Liver (tissue), 9 donors: ENCODE results near the gene CHN1. TPM values are rescaled to one million over a fixed set of nuclear protein-coding genes. Genes with fewer than 3 reads are reported as not detected.

Experiments used
- DNase-seq: peaks from one replicate; pipeline ENCODE4 v3.0.0-alpha.2; 2017; ENCODE audit warnings: low spot score
- H3K27ac ChIP-seq, 2 donors: one replicate each; pipeline ENCODE4 v1.7.0; 2013; ENCODE audit warnings: inconsistent platforms in 2 of 2, low read length in 2 of 2, control low read depth in 1 of 2, low read depth in 1 of 2, mild to moderate bottlenecking in 1 of 2
- H3K27me3 ChIP-seq, 4 donors: one replicate each; pipeline versions ENCODE4 v1.6.1 to v1.7.0; 2013; ENCODE audit warnings: low read length in 3 of 4, inconsistent platforms in 1 of 4, mild to moderate bottlenecking in 1 of 4, moderate library complexity in 1 of 4; ENCODE audit not compliant: control insufficient read depth in 4 of 4, insufficient read depth in 4 of 4
- H3K36me3 ChIP-seq, 4 donors: one replicate each; pipeline versions ENCODE4 v1.6.1 to v1.7.0; 2013; ENCODE audit warnings: low read length in 3 of 4, mild to moderate bottlenecking in 3 of 4, low read depth in 1 of 4, moderate library complexity in 1 of 4; ENCODE audit not compliant: control insufficient read depth in 4 of 4, insufficient read depth in 3 of 4
- H3K4me1 ChIP-seq, 4 donors: one replicate each; pipeline versions ENCODE4 v1.6.1 to v1.7.0; 2013; ENCODE audit warnings: low read length in 3 of 4, mild to moderate bottlenecking in 3 of 4, moderate library complexity in 1 of 4; ENCODE audit not compliant: control insufficient read depth in 4 of 4, insufficient read depth in 4 of 4
- H3K4me3 ChIP-seq, 3 donors: one replicate each; pipeline versions ENCODE4 v1.6.1 to v1.7.0; 2013; ENCODE audit warnings: low read length in 3 of 3, control low read depth in 1 of 3, low read depth in 1 of 3, mild to moderate bottlenecking in 1 of 3
- H3K9ac ChIP-seq, 2 donors: one replicate each; pipeline ENCODE4 v1.7.0; 2013; ENCODE audit warnings: low read length in 2 of 2, mild to moderate bottlenecking in 2 of 2, moderate library complexity in 2 of 2, control low read depth in 1 of 2, low read depth in 1 of 2
- H3K9me3 ChIP-seq, 4 donors: one replicate each; pipeline versions ENCODE4 v1.6.1 to v1.7.0; 2013; ENCODE audit warnings: low read length in 3 of 4; ENCODE audit not compliant: control insufficient read depth in 4 of 4
- ATF3 ChIP-seq: IDR thresholded peaks from 2 replicates; pipeline ENCODE4 v1.6.1; 2016; ENCODE audit warnings: antibody characterized with exemption
- CTCF ChIP-seq: fragments of 150-350 bp; IDR thresholded peaks from 2 replicates; pipeline ENCODE4 v1.5.1; 2017; ENCODE audit warnings: improper control_type of control experiment, low read depth, low read length; ENCODE audit not compliant: missing input control
- EGR1 ChIP-seq, 2 donors: IDR thresholded peaks; 2 replicates each; pipeline ENCODE4 v1.6.1; 2016 to 2018; ENCODE audit warnings: antibody characterized with exemption in 2 of 2, low read depth in 2 of 2
- FOXA1 ChIP-seq: IDR thresholded peaks from 2 replicates; pipeline ENCODE4 v1.6.1; 2016; ENCODE audit warnings: antibody characterized with exemption
- FOXA2 ChIP-seq: IDR thresholded peaks from 2 replicates; pipeline ENCODE4 v1.6.1; 2016; ENCODE audit warnings: antibody characterized with exemption
- GABPA ChIP-seq, 2 donors: IDR thresholded peaks in 1 of 2; conservative IDR thresholded peaks in 1 of 2; 2 replicates each; pipeline ENCODE4 v1.6.1; 2016; ENCODE audit warnings: antibody characterized with exemption in 2 of 2, mild to moderate bottlenecking in 1 of 2, moderate library complexity in 1 of 2
- HNF4A ChIP-seq, 2 donors: conservative IDR thresholded peaks; 2 replicates each; pipeline ENCODE4 v1.6.1; 2016; ENCODE audit warnings: antibody characterized with exemption in 2 of 2, mild to moderate bottlenecking in 2 of 2
- HNF4G ChIP-seq: IDR thresholded peaks from 2 replicates; pipeline ENCODE4 v1.6.1; 2016; ENCODE audit warnings: antibody characterized with exemption
- JUND ChIP-seq, 2 donors: IDR thresholded peaks; 2 replicates each; pipeline ENCODE4 v1.6.1; 2016; ENCODE audit warnings: antibody characterized with exemption in 2 of 2
- NR2F2 ChIP-seq: IDR thresholded peaks from 2 replicates; pipeline ENCODE4 v1.6.1; 2016; ENCODE audit warnings: antibody characterized with exemption
- RAD21 ChIP-seq, 2 donors: IDR thresholded peaks; 2 replicates each; pipeline ENCODE4 v1.6.1; 2016; ENCODE audit warnings: antibody characterized with exemption in 2 of 2, mild to moderate bottlenecking in 2 of 2
- REST ChIP-seq: IDR thresholded peaks from 2 replicates; pipeline ENCODE4 v1.6.1; 2016; ENCODE audit warnings: antibody characterized with exemption, mild to moderate bottlenecking
- RXRA ChIP-seq, 2 donors: IDR thresholded peaks; 2 replicates each; pipeline ENCODE4 v1.6.1; 2017 to 2018; ENCODE audit warnings: antibody characterized with exemption in 2 of 2, mild to moderate bottlenecking in 1 of 2
- SP1 ChIP-seq: IDR thresholded peaks from 2 replicates; pipeline ENCODE4 v1.6.1; 2018; ENCODE audit warnings: antibody characterized with exemption, mild to moderate bottlenecking
- TAF1 ChIP-seq: conservative IDR thresholded peaks from 2 replicates; pipeline ENCODE4 v1.6.1; 2016; ENCODE audit warnings: antibody characterized with exemption, mild to moderate bottlenecking
- YY1 ChIP-seq: IDR thresholded peaks from 2 replicates; pipeline ENCODE4 v1.6.1; 2016; ENCODE audit warnings: antibody characterized with exemption, mild to moderate bottlenecking
- ZBTB33 ChIP-seq: IDR thresholded peaks from 2 replicates; pipeline ENCODE4 v1.6.1; 2016; ENCODE audit warnings: antibody characterized with exemption
- WGBS: extraction: QIAGEN DNeasy Blood & Tissue Kit; methylation state at CpG from one replicate; pipeline ENCODE4 v1.1.7; 2013; 5-methylcytosine and 5-hydroxymethylcytosine counted together
- polyA plus RNA-seq, 2 donors: library from polyadenylated mRNA; stranded (reverse) in 1 of 2; unstranded in 1 of 2; fragments of 200-250 nt in 1 of 2; fragments of >200 nt in 1 of 2; fragmentation: Nextera tagmentation in 1 of 2; extraction: Ambion mirVana in 1 of 2; gene quantifications; one replicate each; pipeline versions ENCODE4 v1.2.1 to v1.2.3, GENCODE V29; 2013 to 2015
- total RNA-seq, 2 donors: library from RNA; depleted of rRNA; stranded (reverse); fragments of >200 nt; gene quantifications; one replicate each; pipeline ENCODE4 v1.2.3, GENCODE V29; 2014
- TF ChIP-seq, protein P1 (sequence below): IDR thresholded peaks from 2 replicates; pipeline ENCODE4 v1.6.1; 2016; ENCODE audit warnings: antibody characterized with exemption
- donor health status: healthy.
- donor health status: healthy.
- donor health status: healthy.
- donor health status: healthy.
- donor health status: healthy.

CHN1 gene
- total and polyA plus RNA-seq, 4 donors: 0.66 to 1.6 (median 1.1) TPM

DNA sequence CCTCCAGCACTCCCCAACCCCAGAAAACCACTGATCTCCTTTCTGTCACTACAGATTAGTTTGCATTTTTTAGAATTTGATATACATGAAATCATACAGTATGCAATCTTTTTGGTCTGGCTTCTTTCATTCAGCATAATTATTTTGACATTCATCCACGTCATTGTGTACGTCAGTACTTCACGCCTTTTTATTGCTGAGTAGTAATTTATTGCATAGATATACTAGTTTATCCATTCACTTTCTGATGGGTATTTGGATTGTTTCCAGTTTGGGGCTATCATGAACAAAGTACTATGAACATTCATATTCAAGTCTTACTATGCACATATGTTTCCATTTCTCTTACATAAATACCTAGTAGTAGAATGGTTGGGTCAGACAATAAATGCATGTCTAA lies 20.1 kb upstream of the CHN1 start:
- WGBS: 93% methylated on average over 3 of the region's 3 CpGs
- TF ChIP-seq RAD21 (IDR thresholded peaks at IDR 0.05): no peak
- no peak for TF ChIP-seq HNF4A (conservative IDR thresholded peaks at IDR 0.05)
- TF ChIP-seq TAF1: no peak
- TF ChIP-seq ZBTB33: no peak
- TF ChIP-seq REST: no peak
- no peak for TF ChIP-seq JUND (IDR thresholded peaks at IDR 0.05)
- TF ChIP-seq FOXA2: no peak
- no peak for TF ChIP-seq HNF4G
- TF ChIP-seq YY1: no peak
- no peak for TF ChIP-seq ATF3
- TF ChIP-seq EGR1 (IDR thresholded peaks at IDR 0.05; ENCODE audit: low read depth in 2 of 2): no peak
- no peak for TF ChIP-seq RXRA (IDR thresholded peaks at IDR 0.05)
- TF ChIP-seq FOXA1: no peak
- no peak for TF ChIP-seq SP1
- no peak for TF ChIP-seq GABPA (IDR thresholded peaks at IDR 0.05 in 1 of 2, conservative IDR thresholded peaks at IDR 0.05 in 1 of 2)
- no peak for TF ChIP-seq NR2F2
- no peak for TF ChIP-seq CTCF
- TF ChIP-seq, protein P1, sequence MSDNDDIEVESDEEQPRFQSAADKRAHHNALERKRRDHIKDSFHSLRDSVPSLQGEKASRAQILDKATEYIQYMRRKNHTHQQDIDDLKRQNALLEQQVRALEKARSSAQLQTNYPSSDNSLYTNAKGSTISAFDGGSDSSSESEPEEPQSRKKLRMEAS: no peak

More for the DNA sequence above, 20.1 kb upstream of the CHN1 start:
- no peak overlapping the region for H3K27ac ChIP-seq
- no peaks in the 10 kb centered on the region for H3K36me3 ChIP-seq
- no peak overlapping the region for H3K9ac ChIP-seq
- no peak overlapping the region for H3K4me3 ChIP-seq
- H3K9me3 ChIP-seq: no peaks in the 10 kb centered on the region
- H3K27me3 ChIP-seq: no peaks in the 10 kb centered on the region
- no peak for DNase-seq
- H3K4me1 ChIP-seq: peaks cover 0 to 3% (median 1%) of the 10 kb centered on the region in 4 donors
